Dermis microvascular lymphatic vessel endothelial cell (primary cell): Measurements from ENCODE around the gene NPR3. TPM values are rescaled to one million over a fixed set of nuclear protein-coding genes. Genes with fewer than 3 reads are reported as not detected.

Experiments used
- DNase-seq, 2 donors: peaks; one replicate each; pipeline versions ENCODE4 v3.0.0 to v3.0.0-alpha.2; 2010; ENCODE audit warnings: low read depth in 2 of 2
- total RNA-seq: library from RNA; depleted of rRNA; stranded (reverse); fragments of >200 nt; gene quantifications from 2 replicates; pipeline ENCODE4 v1.2.1, GENCODE V29; 2014

Gene NPR3, protein sequence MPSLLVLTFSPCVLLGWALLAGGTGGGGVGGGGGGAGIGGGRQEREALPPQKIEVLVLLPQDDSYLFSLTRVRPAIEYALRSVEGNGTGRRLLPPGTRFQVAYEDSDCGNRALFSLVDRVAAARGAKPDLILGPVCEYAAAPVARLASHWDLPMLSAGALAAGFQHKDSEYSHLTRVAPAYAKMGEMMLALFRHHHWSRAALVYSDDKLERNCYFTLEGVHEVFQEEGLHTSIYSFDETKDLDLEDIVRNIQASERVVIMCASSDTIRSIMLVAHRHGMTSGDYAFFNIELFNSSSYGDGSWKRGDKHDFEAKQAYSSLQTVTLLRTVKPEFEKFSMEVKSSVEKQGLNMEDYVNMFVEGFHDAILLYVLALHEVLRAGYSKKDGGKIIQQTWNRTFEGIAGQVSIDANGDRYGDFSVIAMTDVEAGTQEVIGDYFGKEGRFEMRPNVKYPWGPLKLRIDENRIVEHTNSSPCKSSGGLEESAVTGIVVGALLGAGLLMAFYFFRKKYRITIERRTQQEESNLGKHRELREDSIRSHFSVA
- total RNA-seq, result 0.13 and 0.38 TPM in 2 replicates

DNA sequence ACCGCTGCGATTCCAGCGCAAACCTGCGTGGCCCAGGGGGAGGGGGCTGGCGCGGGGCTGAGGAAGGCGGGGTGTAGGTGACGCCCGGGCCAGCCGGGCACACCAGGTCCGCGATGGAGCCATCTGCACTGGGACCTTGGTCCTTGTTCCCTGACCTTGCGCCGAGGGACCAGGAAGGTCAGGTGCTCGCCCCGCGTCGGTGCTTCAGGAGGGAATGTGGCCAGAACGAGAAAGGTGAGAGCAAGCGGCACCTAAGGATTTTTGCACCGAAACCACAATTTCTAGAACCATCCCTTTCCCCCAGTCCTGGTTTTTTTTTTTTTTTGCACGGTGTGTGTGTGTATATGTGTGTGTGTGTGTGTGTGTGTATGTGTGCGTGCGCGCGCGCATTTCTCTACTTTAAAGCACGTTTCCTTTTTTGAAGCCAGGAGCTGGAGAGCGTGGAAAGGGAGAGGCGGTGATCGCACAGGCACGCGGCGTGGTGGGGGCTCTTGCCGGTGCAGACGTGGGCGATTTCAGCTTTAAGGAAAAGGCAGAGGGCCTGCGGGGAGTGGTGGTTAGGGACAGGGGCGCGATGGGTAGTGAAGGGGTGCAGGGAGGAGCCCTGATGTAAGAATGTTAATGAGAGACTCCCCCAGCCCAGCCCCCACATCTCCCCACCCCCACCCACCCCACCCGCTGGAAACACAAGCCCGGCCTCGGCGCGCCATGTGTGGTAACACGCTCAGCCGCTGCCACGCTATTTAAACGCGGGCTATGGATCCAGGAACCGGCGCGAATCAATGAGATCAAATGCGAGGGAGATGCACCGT lies at the start of gene NPR3:
TSS of gene NPR3 (plus strand) at position 772 of the 812 bp plus-strand sequence. CDS start 456 bp downstream, outside the sequence.
- DNase-seq, result peak in 1 of 2 donors; percentile 26

DNA sequence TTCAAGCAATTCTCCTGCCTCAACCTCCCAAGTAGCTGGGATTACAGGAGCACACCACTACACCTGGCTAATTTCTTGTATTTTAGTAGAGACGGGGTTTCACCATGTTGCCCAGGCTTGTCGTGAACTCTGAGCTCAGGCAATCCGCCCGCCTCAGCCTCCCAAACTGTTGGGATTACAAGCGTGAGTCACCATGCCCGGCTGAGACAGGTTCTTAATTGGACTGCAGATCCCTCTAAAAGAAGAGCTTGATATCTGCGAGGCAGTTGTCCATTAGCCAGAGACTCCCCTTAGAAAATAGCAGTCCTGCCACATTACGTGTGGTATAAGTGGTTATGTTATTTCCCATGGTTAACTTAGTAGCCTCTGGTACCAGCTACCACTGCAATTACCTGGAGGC lies 46.6 kb upstream of the NPR3 start:
- DNase-seq, result no peak

DNA sequence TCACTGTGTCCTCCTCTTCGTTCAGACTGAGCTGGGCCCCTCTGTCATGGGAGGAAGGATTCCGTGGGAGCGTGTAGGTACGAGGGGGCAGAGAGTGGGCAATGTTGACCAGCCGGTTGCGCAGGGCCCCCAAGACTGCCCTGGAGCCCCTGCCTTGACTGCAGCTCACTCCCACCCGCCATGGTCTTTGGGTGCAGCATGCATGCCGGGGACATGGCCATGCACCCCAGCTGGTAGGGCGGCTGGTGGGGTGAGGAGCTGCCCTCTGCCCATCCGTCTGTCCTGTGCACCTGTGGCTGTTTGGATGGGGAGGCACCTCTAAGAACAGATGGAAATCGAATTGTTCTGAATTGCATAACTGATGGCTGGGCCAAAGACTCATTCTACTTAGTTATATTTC lies 42.6 kb upstream of the NPR3 start:
- DNase-seq, result no peak

DNA sequence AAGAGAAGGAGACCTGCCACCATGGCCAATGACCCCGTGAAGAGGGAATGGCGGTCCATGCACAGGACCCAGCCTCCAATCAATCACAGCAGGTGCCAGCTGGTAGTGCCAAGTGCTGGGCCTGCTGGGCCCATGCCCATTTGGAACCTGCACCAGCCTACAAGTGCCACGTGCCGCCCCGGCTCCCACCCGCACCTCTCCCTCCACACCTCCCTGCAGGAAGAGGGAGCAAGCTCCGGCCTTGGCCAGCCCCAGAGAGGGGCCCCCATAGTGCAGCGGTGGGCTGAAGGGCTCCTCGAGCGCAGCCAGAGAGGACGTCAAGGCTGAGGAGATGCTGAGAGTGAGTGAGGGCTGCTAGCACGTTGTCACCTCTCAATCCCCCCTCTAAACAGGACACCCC lies 37.8 kb upstream of the NPR3 start:
- DNase-seq, result no peak

DNA sequence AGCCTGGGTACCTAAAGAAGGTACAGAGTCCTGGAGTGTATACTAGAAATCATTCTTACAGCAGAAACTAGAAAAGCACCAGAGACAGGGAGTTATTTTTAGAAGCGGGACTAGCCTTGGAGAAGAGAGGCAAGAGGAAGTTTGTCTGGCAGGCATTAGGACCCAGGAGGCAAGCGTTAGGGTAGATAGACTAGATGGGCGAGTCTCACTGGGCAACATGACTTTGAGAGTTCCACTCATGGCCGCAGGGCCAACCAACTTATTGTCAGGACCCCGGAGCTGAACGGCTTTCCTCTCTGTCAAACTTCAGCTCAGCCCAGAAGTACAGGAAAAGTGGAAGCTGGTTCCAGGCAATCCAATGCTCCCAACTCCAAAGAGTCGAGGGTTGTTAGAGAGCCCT lies 34.1 kb upstream of the NPR3 start:
- no peak for DNase-seq

DNA sequence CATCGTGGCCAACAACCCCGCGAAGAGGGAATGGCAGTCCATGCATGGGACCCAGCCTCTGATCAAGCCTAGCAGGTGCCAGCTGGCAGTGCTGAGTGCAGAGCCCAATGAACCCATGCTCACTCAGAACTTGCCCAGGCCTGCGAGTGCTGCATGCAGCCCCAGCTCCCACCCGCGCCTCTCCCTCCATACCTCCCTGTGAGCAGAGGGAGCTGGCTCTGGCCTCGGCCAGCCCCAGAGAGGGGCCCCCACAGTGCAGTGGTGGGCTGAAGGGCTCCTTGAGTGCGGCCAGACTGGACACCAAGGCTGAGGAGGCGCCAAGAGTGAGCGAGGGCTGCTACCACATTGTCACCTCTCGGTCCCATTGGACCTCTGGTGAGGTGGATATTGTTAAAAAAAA lies 32.6 kb upstream of the NPR3 start:
- DNase-seq, result no peak

DNA sequence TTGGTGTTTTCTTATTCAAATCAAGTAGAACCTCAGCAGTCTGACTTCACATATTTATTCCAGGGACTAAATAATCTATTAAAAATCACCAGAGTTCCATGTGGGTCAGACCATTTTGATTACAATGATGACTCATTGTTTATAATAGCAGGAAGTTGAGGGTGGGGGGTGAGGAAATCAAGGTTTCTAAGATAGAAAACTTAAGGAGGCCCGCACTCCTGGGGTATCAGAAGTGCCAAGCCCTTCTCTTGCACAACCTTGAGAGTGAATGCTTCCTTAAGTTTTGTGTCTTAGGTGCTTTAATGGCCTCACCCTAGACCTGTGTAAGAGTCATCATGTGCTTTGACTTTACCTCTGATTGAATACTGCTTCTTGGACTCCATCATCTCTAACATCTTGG lies 31.9 kb upstream of the NPR3 start:
- DNase-seq, result no peak

DNA sequence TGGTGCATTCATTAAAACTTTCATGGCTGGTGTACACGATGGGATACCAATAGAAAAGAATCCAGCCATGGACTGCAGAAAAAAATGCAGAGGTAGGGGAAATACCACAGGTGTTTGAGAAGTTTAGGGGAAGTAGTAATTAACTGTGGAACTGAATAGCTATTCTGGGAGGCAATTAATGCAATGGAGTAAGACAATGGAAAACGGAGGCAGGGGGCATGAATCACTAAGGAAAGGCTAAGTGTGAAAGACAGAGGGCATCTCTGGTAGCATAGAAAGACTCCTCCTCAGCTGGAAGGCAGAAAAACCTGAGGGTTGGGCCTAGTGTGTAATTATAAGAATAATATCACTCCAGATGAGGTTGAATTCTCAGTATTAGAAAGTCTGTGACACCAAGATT lies 30.9 kb upstream of the NPR3 start:
- no peak for DNase-seq

DNA sequence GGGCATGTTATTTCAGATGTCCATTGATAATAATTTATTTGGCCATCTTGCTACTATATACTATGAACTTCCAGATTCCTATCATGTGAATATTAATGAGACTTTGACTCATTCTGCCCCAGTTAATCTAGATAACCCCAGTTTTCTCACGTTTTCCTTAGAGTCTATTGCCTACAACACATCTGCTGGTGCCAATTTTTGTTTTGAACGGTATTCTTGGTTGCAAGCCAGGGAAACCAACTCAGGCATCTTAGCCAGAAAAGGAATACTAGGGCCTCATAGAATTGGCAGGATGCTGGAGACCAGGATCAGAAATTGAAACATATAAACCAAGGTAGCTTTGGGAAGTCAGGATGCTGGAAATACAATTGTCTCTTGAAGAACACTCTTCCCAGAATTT lies 28.0 kb upstream of the NPR3 start:
- no peak for DNase-seq

DNA sequence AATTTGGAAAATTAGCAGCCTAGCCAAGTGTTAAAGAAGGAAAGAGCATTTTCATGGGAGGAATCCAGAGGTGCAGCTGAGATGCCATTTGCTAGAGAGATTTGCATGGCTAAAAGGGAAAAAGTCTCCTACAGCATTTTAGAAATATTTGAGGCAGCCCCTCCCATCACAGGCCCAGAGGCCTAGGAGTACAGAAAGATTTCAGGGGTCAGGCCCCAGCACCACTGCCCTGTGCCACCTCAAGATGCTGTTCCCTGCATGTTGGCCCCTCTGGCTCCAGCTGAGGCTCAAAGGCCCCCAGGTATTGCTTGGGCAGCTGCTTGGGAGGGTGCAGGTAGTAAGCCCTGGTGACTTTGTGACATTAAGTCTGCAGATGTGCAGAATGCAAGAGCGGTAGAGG lies 26.9 kb upstream of the NPR3 start:
- no peak for DNase-seq

DNA sequence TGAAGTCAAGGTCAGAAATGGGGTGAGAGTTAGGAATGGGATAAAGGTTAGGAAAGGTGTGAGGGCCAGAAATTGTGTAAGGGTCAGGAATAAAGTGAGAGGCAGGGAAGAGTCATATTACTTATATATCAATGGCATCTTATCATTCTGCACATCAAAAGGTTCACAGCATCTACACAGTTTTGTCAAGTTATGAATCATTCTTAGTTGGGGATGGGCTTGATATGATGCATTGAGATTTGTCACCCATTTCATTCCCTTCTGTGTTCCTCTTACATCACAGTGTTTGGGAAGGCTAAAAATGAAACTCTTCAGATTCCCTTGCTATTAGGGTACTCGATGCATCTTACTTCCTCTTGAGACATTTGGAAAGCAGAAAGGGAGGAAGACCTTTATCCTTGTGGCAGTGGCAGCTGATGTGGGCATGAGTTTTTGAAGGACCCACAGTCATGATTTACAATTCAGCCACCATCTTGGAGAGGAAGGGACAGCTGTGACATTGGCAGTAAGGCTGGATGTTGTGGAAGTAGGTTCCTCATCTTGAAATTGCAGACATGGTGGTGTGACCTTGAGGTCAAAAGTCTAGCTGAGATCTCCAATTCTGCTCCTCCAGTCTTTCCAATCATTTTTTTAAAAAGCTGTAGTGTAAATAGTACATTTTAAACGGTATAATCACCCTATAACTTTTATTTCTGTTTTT lies 24.2 kb upstream of the NPR3 start:
- no peak for DNase-seq

DNA sequence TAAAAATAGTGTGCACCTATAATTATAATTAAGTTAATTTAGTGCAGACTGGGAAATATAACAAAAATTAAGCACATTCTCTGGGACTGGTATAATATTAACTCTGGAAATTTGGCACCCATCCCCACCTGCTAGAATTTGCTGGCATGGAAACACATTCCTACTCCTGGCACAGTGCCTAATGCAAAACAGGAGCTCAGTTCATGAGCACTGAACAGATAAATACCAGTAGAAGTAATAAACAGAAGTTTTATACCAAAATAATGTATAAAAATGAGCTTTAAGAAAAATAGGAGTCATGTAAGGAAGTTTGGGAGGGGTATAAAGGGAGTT lies 23.7 kb upstream of the NPR3 start:
- DNase-seq, result peak; percentile 48 to 65

DNA sequence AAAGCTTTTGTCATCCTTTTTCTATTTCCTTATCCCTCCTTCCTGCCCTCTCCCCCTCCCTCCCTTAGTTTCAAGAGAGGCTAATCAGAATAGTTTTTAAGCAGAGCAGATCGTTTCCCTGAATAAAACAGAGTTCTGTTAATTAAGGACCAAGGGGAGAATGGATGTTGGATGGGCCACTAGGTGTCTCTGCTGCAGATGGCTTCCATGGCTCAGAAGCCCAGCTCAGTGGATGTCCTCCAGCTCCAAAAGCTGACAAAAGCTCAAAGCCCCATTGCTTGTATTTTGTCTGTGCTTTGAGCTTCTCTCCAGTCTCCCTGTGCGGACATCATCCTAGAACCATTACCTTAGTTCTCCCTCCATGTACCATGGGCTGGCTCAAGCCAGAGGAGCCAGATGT lies 21.0 kb upstream of the NPR3 start:
- peak in 1 of 2 donors; percentile 15 for DNase-seq

DNA sequence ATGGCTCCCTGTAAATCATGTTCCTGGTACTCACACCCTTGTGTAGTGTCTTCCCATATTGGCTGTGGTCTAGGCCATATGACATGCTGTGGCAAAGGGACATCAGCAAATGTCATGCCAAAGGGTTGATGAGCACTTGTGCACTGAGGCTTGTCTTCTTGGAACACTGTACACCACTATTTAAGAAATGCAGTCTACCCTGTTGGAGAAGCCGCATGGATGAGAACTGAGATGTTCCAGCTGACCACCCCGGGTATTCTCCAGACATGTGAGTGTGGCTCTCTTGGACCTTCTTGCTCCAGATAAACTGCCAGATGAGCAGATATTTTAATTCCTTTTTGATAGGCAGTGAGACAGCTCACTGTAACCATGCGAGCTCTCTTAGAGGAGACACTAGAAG lies 20.5 kb upstream of the NPR3 start:
- no peak for DNase-seq

DNA sequence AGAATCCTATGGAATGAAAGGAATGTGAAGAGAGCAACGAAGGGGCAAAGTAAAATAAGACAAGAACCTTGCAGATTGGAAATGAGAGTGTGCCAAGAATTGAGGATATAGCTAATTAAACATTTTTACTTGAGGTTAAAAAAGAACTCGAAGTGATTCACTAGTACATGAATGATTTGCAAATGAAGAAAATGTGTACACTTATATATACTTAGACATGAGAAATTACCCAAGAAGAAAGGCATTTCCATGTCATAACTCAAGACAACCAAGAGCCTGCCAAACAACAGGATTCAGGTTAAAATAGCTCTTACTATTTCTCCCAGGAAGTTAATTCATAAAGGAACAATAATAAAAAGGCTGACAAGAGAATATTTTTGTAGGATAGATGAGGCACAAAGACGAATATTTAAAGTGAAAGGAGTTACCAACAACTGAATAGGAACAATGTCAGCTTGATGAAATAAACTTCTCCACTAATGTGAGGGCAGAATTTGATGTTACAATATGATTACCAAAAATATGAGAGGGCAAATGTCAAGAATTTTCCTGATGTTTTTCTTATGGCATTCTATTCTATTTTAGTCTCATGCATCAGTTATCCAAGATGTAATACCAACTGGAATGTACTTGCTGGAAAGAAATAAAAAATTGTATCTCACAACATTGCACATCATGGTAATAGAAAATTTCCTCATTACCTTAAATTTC lies 18.9 kb upstream of the NPR3 start:
- no peak for DNase-seq

DNA sequence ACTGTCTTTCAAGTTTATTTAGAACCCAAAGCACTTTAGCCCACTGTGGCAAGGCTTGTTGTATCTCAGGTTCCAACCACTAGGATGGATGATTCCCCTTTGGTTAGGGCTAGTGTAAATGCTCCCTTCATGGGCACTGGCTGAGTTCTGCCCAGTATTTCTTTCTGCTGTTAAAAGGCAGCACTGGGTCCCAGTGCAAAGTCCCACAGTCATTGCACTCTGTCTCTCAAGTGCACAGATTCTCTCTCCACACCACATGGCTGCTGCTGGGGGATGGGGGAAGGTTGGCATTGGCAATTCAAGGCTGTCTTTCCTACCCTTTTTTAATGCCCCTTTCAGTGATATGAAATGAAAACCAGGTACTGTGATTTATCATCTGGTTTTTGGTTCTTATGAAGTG lies 7.2 kb upstream of the NPR3 start:
- DNase-seq, result no peak

DNA sequence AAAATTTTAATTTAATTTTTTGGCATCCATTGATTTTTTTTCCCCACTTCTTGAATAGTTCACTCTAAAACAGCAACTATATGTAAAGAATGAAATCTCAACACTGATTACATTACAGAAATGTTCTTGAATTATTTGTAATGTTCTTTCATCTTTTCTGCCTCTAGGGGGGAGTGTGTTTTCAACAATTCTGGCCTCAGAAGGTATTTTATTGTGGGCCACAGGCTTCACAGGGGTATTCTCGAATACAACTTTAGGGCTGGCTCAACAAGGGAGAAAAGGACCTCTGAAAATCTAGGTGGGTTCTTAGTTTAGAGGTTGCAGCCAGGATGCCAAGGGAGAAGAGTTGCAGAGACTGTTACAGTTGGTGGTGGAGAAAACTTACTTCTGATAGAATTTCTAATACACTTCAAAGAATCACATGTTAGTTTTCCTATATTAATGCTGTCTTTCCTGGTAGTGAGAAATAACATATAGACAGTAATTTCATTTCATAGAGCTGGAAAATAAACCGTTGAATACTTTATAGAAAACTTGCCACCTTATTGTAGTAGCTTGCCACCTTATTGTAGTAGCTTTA lies 3.6 kb upstream of the NPR3 start:
- peak in 1 of 2 donors; percentile 38 for DNase-seq

DNA sequence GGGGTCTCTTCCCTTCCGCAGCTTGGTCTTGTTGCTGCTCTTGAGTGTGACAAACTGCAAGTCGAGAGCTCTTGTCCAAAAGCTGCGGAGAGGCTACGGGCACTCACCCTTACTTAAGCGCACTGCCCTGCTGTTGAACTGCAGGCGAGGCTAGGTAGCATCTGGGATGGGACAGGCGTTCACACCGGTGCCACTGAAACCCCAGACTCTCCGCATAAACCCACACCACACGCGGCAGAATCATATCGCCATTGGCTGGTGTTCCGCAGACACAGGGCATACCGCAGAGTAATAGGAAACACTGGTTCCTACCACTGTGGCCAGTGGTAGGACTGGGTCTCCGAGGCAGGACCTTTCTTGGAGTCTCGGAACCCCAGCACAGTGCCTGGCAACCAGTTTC lies 2.2 kb upstream of the NPR3 start:
- DNase-seq, result no peak

DNA sequence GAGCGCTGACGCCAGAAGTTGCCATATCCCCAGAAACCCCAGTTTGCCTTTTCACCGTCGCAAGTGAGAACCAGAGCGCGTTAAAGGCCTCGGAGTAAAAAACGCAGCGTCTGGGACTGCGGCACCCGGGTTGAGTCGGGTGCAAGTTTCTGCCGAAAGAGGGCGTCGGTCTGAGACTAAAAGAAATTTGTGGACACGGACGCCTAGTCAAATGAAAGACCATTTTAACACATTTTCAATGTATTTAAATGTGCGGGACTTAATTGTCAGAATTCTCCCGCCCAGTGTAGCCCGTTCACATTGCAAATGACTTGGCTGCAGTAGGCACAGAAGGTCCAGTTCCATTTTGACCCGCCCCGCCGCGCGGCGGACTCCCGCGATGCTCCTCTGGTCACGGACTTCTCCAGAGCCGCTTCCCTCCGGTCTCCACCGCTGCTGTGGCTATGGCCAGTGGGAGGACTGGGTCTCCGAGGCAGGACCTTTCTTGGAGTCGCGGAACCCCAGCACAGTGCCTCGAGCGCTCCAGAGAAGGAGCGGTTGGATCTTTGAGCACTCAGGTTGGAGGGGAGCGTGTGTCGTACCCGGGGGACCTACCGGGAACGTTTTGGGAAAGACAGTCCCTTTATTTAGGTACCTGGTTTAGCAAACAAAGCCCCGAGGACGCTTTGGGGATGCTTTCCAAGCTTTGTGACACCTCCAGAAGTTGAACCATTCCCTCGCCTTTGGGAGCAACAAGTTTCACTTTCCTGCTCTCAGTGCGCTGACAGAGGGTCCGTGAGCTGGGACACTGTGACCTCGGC lies 1.2 kb upstream of the NPR3 start:
- peak; percentile 45 to 77 for DNase-seq

DNA sequence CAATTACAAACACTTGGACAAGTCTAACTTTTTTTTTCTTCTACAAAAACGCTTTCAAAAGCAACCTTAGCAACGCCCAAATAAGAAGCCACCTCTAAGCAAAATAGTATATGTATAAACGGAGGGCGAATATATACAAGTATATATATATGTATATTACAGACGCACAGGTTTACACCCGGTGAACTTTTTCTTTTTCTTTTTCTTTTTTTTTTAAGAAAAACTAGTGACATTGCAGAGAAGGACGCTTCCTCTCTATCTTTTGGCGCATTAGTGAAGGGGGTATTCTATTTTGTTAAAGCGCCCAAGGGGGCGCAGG lies 200 bp downstream of the NPR3 start:
- no peak for DNase-seq
